GM10847 (cell line): ENCODE results near the gene CTDP1.

Experiments used
- POLR2A ChIP-seq: IDR thresholded peaks from 2 replicates; pipeline ENCODE4 v1.6.1; 2011; ENCODE audit not compliant: insufficient read length; ENCODE audit errors: extremely low read depth

The CTDP1 gene

GRCh38 chr18:79679552-79680099, at the start of gene CTDP1:
Gene CTDP1 (plus strand): TSS chr18:79679803. CDS start chr18:79679948, 145 bp downstream.
- TF ChIP-seq POLR2A: peak; percentile 37

GRCh38 chr18:79630281-79631095, 49.1 kb upstream of the CTDP1 start:
- TF ChIP-seq POLR2A: no peak

- TF ChIP-seq POLR2A: no peak
Observed at GRCh38 chr18:79631096-79631507, 48.5 kb upstream of the CTDP1 start.

- no peak for TF ChIP-seq POLR2A
Observed at GRCh38 chr18:79631761-79632446, 47.7 kb upstream of the CTDP1 start.

GRCh38 chr18:79632765-79633164, 46.8 kb upstream of the CTDP1 start:
- TF ChIP-seq POLR2A: no peak

GRCh38 chr18:79634186-79634585, 45.4 kb upstream of the CTDP1 start:
- TF ChIP-seq POLR2A: no peak

GRCh38 chr18:79634593-79635426, 44.8 kb upstream of the CTDP1 start:
- no peak for TF ChIP-seq POLR2A

- no peak for TF ChIP-seq POLR2A
Observed at GRCh38 chr18:79635427-79635726, 44.2 kb upstream of the CTDP1 start.

GRCh38 chr18:79637181-79637920, 42.3 kb upstream of the CTDP1 start:
- no peak for TF ChIP-seq POLR2A

GRCh38 chr18:79637921-79638909, 41.4 kb upstream of the CTDP1 start:
- no peak for TF ChIP-seq POLR2A

GRCh38 chr18:79639072-79639829, 40.4 kb upstream of the CTDP1 start:
- TF ChIP-seq POLR2A: no peak

GRCh38 chr18:79640064-79640672, 39.4 kb upstream of the CTDP1 start:
- no peak for TF ChIP-seq POLR2A
